Fibroblast of villous mesenchyme (primary cell): Measurements from ENCODE around the gene GRIN1. TPM values are rescaled to one million over a fixed set of nuclear protein-coding genes. Genes with fewer than 3 reads are reported as not detected.

Experiments
- DNase-seq: peaks from one replicate; pipeline ENCODE4 v3.0.0-alpha.2; 2010; ENCODE audit warnings: low read depth
- H3K4me3 ChIP-seq: 2 replicates; pipeline ENCODE4 v1.5.1; 2011; ENCODE audit warnings: low read depth, mild to moderate bottlenecking, low read length
- CTCF ChIP-seq: IDR thresholded peaks from 2 replicates; pipeline ENCODE4 v1.5.1; 2012; ENCODE audit warnings: low read depth, mild to moderate bottlenecking, low read length; ENCODE audit not compliant: insufficient read depth
- total RNA-seq: library from RNA; depleted of rRNA; stranded (reverse); fragments of >200 nt; gene quantifications from 2 replicates; pipeline ENCODE4 v1.2.3, GENCODE V29; 2012

Gene GRIN1
- total RNA-seq, 1 donor = not detected

GRCh38 chr9:137141976-137142936 lies 3.3 kb downstream of the GRIN1 start:
- no peak for TF ChIP-seq CTCF
- DNase-seq = no peak
- H3K4me3 ChIP-seq = no peak overlapping the region

DNA sequence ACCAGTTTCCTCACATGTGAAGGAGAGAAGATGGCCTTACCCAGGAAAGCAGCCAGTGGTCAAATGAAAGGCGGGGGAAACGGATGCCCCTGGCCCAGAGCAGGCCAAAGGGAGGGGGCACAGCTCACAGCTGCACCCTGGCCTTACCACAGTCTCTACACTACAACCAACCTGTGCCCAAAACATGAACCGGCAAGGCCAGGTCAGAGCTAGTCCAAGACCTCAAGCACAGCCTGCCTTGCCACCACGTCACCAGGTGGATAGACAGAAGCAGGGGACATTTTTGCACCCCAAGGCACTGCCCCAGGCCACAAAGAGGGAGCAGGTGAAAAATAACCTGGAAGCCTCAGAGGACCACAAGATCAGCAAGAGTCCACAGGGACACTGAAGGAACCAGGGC lies 4.5 kb downstream of the GRIN1 start:
- no peak for TF ChIP-seq CTCF
- DNase-seq = no peak
- no peak overlapping the region for H3K4me3 ChIP-seq

GRCh38 chr9:137145731-137146526 lies 7.0 kb downstream of the GRIN1 start:
- TF ChIP-seq CTCF = no peak

DNA sequence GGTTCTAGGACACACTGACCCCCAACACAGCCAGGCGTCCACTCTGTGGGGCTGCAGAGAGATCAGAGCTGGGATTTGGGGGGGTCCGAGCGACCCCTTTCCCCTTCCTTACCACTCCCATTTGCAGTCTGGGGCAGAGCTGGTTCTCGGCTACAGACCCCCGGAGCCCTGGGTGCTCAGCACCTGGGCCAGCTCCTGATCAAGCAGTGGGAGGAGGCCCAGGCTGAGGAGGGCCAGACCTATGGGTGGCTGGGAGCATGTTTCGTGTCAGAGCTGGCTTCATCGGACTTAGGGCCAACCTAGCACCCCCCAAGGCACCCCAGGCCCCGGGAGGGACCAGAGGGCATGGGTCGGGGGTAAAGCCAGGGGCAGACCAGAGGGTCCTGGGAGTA lies 7.6 kb downstream of the GRIN1 start:
- no peak overlapping the region for H3K4me3 ChIP-seq
- DNase-seq = no peak
- no peak for TF ChIP-seq CTCF

More at GRCh38 chr9:137145731-137146526, 7.0 kb downstream of the GRIN1 start:
- H3K4me3 ChIP-seq = no peak overlapping the region
- DNase-seq = no peak

GRCh38 chr9:137147091-137147792 lies 8.3 kb downstream of the GRIN1 start:
- DNase-seq = no peak
- TF ChIP-seq CTCF = no peak
- no peak overlapping the region for H3K4me3 ChIP-seq

DNA sequence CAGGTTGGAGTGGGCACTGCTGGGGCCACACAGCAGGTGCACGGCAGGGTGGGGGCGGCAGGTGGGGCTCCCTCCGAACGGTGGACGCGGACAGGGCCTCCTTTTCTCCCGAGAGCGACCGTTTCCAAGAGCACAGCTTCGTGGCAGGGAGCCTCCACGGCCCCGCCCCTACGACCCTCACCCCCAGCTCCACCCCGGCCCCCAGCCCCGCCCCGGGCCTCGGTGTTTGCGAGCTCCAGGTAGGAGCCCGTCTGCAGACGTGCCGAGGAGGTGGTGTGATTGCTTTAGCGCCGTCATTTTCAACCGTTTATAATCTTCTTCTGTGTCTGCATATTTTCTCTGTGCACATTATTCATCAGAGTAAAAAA lies 8.8 kb downstream of the GRIN1 start:
- no peak for TF ChIP-seq CTCF
- DNase-seq = no peak
- no peak overlapping the region for H3K4me3 ChIP-seq
